ENCODE data around the gene AKAP13.
"Not testable (repeated sequence)": the region's sequence is repeated elsewhere in the genome, so short reads cannot be mapped to it uniquely, and the experiment has no call there.

Gene AKAP13

DNA sequence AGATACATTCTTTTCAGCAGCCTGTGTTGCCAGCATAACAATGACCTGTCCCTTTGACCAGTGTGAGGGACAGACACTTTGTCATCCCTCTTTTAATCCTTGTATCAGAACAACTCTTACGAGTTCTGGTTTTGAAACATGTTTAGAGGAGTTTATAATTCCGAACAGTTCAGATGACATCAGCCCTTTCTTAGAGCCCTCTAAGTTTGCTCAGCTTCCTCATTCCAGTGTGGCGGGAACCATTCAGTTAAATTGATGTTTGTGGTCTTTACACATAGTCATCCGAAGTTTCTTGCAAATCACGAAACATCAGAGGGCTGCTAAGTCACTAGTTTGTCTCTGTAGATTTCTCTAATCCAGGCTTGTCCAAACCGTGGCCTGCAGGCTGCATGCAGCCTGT lies 102.5 kb downstream of the AKAP13 start:
- ChIA-PET POLR2A (no interaction called here), CTCF (interaction anchor here (0.7 kb wide), 1 partner anchor 19 kb away, joined by 3 read pairs; no protein-coding TSS in a partner anchor)
- Histone ChIP-seq H3K9me3 (ENCODE audit: control insufficient read depth, insufficient read depth, low read depth, low read length) (no peaks in the 10 kb centered on the region), H3K4me3 (ENCODE audit: low read depth, low read length) (no peak overlapping the region), H3K36me3 (ENCODE audit: control insufficient read depth in 2 of 2, insufficient read depth in 1 of 2, low read length in 2 of 2) (no peaks in the 10 kb centered on the region), H3K27ac (ENCODE audit: extremely low read depth, low read depth, low read length) (no peak overlapping the region), H3K4me1 (ENCODE audit: control insufficient read depth, insufficient read depth, low read length) (peaks cover 14% of the 10 kb centered on the region)
- TF ChIP-seq ZNF629 (tag by site-specific recombination; IDR thresholded peaks at IDR 0.05), result peak; percentile 40; the same call in 1 of the 2 replicates
- no peak for TF ChIP-seq ZNF658 (tag by site-specific recombination; IDR thresholded peaks at IDR 0.05)

DNA sequence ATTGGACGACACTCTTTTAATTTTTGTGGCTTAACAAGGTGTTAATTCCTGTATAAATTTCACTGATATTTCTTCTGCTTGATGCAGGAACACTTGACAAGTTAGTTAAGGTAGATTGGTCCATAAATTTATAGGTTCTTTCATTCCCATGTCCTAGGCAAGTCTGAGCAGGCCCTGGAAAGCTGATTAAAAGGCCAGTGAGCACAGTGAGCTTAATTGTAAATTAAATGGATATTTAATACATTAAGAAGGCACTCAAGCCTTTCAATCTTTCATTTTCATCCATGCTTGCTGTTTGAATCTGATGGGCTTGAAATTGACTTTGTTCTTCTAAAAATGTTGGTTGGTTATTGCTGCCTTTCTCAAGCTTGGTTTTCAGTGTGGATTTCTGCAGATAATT lies 103.6 kb downstream of the AKAP13 start:
- H3K36me3 ChIP-seq (ENCODE audit: control insufficient read depth in 2 of 2, insufficient read depth in 1 of 2, low read length in 2 of 2); POLR2A ChIA-PET; H3K9me3 ChIP-seq (ENCODE audit: control insufficient read depth, insufficient read depth, low read depth, low read length); H3K27ac ChIP-seq (ENCODE audit: extremely low read depth, low read depth, low read length); H3K4me3 ChIP-seq (ENCODE audit: low read depth, low read length): not testable (repeated sequence)
- CTCF ChIA-PET, result interaction anchor here (0.8 to 1.0 kb wide), 3 partner anchors 9 to 153 kb away, joined by 3 to 4 read pairs (median 4); no protein-coding TSS in a partner anchor
- peaks cover 12% of the 10 kb centered on the region for H3K4me1 ChIP-seq (ENCODE audit: control insufficient read depth, insufficient read depth, low read length)

DNA sequence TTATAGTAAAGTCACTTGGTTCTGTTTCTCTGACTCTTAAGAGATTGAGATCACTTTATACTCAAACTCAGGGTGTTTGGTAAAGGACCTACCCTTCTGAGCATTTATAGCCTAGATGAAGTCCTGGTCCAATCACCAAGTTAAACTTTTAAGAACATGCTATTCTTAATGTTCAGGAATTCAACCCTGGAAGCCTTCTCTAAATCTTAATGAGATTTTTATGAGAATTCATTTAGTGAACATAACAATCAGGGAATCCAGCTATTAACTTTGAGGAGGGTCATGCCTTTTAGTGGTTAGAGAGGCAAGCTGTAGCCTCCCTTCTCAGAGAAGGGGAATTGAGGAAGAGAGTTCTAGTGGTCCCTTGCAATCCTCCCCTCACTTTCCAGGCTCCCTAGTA lies 104.5 kb downstream of the AKAP13 start:
- H3K9me3 ChIP-seq (ENCODE audit: control insufficient read depth, insufficient read depth, low read depth, low read length); H3K36me3 ChIP-seq (ENCODE audit: control insufficient read depth in 2 of 2, insufficient read depth in 1 of 2, low read length in 2 of 2); H3K27ac ChIP-seq (ENCODE audit: extremely low read depth, low read depth, low read length); H3K4me3 ChIP-seq (ENCODE audit: low read depth, low read length); H3K4me1 ChIP-seq (ENCODE audit: control insufficient read depth, insufficient read depth, low read length): not testable (repeated sequence)
- ChIA-PET POLR2A (interaction anchor here (0.5 kb wide), 1 partner anchor 106 kb away, joined by 6 read pairs; no protein-coding TSS in a partner anchor), CTCF (interaction anchor here (0.9 to 2.4 kb wide), 18 partner anchors 8 to 188 kb away, joined by 3 to 24 read pairs (median 7); no protein-coding TSS in a partner anchor)

DNA sequence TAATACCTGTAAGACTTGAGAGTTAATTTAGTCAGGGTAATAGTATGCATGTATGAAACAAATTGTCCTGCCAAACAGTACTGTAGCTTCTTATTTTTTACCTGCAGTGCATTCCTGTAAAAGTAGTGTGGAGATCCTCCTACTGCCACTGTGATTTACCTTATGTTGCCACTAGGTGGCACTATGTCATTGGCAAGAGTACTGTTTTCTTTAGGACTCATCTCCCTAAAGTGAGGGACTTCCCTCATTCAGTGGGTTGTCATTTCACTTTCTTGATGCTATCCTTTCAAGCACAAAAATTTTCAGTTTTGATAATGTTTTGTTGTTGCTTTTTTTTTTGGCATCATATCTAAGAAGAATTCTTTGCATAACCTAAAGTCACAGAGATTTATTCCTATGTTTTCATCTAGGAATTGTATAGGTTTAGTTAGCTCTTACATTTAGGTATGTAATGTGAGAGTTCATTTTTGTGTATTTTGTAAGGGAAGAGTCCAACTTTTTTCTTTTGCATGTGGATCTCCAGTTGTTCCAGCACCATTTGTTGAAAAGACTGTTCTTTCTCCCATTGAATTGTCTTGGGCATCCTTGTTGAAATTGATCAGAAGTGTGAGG lies 105.7 kb downstream of the AKAP13 start:
- H3K9me3 ChIP-seq (ENCODE audit: control insufficient read depth, insufficient read depth, low read depth, low read length), result no peaks in the 10 kb centered on the region
- POLR2A ChIA-PET, result interaction anchor here (1.1 kb wide), 1 partner anchor 18 kb away, joined by 4 read pairs; no protein-coding TSS in a partner anchor
- no peaks in the 10 kb centered on the region for H3K36me3 ChIP-seq (ENCODE audit: control insufficient read depth in 2 of 2, insufficient read depth in 1 of 2, low read length in 2 of 2)
- CTCF ChIA-PET, result interaction anchor here (0.7 to 2.8 kb wide), 25 partner anchors 9 to 244 kb away, joined by 3 to 24 read pairs (median 5); no protein-coding TSS in a partner anchor
- H3K27ac ChIP-seq (ENCODE audit: extremely low read depth, low read depth, low read length), result no peak overlapping the region
- TF ChIP-seq ZNF660 (tag by site-specific recombination; IDR thresholded peaks at IDR 0.05) (0 out of 2 replicates have a peak, but pooled peaks have one; percentile 43), PRDM1 (tag by site-specific recombination; IDR thresholded peaks at IDR 0.05) (peak; percentile 84), ZNF654 (tag by site-specific recombination; IDR thresholded peaks at IDR 0.05; ENCODE audit: low read depth) (peak; percentile 84), KLF1 (tag by site-specific recombination; IDR thresholded peaks at IDR 0.05) (no peak), ZBTB48 (tag by site-specific recombination; IDR thresholded peaks at IDR 0.05) (peak; percentile 72; the same call in 1 of the 2 replicates)
- TF ChIP-seq, protein P1, sequence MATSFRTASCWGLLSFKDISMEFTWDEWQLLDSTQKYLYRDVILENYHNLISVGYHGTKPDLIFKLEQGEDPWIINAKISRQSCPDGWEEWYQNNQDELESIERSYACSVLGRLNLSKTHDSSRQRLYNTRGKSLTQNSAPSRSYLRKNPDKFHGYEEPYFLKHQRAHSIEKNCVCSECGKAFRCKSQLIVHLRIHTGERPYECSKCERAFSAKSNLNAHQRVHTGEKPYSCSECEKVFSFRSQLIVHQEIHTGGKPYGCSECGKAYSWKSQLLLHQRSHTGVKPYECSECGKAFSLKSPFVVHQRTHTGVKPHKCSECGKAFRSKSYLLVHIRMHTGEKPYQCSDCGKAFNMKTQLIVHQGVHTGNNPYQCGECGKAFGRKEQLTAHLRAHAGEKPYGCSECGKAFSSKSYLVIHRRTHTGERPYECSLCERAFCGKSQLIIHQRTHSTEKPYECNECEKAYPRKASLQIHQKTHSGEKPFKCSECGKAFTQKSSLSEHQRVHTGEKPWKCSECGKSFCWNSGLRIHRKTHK (tag by site-specific recombination; IDR thresholded peaks at IDR 0.05), result no peak
- TF ChIP-seq, protein P2, sequence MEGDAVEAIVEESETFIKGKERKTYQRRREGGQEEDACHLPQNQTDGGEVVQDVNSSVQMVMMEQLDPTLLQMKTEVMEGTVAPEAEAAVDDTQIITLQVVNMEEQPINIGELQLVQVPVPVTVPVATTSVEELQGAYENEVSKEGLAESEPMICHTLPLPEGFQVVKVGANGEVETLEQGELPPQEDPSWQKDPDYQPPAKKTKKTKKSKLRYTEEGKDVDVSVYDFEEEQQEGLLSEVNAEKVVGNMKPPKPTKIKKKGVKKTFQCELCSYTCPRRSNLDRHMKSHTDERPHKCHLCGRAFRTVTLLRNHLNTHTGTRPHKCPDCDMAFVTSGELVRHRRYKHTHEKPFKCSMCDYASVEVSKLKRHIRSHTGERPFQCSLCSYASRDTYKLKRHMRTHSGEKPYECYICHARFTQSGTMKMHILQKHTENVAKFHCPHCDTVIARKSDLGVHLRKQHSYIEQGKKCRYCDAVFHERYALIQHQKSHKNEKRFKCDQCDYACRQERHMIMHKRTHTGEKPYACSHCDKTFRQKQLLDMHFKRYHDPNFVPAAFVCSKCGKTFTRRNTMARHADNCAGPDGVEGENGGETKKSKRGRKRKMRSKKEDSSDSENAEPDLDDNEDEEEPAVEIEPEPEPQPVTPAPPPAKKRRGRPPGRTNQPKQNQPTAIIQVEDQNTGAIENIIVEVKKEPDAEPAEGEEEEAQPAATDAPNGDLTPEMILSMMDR (tag by site-specific recombination; IDR thresholded peaks at IDR 0.05), result peak; percentile 49; the same call in 1 of the 2 replicates
- H3K4me1 ChIP-seq (ENCODE audit: control insufficient read depth, insufficient read depth, low read length), result peaks cover 6% of the 10 kb centered on the region
- no peak overlapping the region for H3K4me3 ChIP-seq (ENCODE audit: low read depth, low read length)

DNA sequence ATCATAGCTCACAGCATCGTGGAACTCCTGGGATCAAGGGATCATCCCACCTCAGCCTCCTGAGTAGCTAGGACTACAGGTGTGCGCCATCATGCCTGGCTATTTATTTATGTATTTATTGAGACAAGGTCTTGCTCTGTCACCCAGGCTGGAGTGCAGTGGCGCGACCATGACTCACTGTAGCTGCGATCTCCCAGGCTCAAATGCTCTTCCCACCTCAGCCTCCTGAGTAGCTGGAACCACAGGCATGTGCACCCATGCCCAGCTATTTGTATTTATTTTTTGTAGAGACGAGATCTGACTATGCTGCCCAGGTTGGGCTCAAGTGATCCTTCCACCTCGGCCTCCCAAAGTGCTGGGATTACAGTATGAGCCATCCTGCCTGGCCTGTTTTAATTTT lies 107.4 kb downstream of the AKAP13 start:
- H3K36me3 ChIP-seq (ENCODE audit: control insufficient read depth in 2 of 2, insufficient read depth in 1 of 2, low read length in 2 of 2); H3K4me1 ChIP-seq (ENCODE audit: control insufficient read depth, insufficient read depth, low read length); H3K9me3 ChIP-seq (ENCODE audit: control insufficient read depth, insufficient read depth, low read depth, low read length); H3K27ac ChIP-seq (ENCODE audit: extremely low read depth, low read depth, low read length); H3K4me3 ChIP-seq (ENCODE audit: low read depth, low read length): not testable (repeated sequence)
- CTCF ChIA-PET, result interaction anchor here (0.7 to 3.3 kb wide), 10 partner anchors 9 to 261 kb away, joined by 3 to 44 read pairs (median 5); no protein-coding TSS in a partner anchor
- POLR2A ChIA-PET, result interaction anchor here (0.6 kb wide), 1 partner anchor 27 kb away, joined by 3 read pairs; no protein-coding TSS in a partner anchor

Data from HEK293 (cell line).